ENCODE results near the gene GNG12. TPM values are rescaled to one million over a fixed set of nuclear protein-coding genes. Genes with fewer than 3 reads are reported as not detected.

The GNG12 gene
- total RNA-seq, 5 donors from 2014 or later (not counting 1 experiment from before 2014, with no cell fraction given) = 0.26 to 0.44 (median 0.35) TPM; not detected in 2

DNA sequence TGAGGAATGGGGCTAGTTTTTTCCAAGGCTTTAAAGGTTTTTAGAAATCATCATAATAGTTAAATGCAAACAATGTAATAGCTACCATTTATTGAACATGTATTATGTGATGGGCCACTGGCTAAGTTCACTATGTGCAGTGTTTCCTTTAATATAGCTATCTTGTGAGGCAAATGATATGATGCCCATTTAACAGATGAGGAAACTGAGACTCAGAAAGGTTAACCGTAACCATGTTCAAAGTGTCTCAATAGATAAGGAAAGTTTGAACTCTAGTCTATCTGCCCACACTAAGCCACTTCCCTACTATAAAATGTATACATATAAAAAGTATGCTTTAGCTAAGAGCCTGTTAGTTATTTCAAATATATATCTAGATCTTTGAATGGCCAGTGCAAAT lies 64.8 kb downstream of the GNG12 start:
- Mint-ChIP-seq H3K27ac (no peak overlapping the region), H3K4me1 (peaks cover 6 to 10% (median 6%) of the 10 kb centered on the region in 3 donors), H3K27me3 (peaks cover 34 to 43% of the 10 kb centered on the region in 2 donors), H3K9me3 (no peaks in the 10 kb centered on the region), H3K4me3 (no peak overlapping the region), H3K36me3 (no peaks in the 10 kb centered on the region)
- POLR2A ChIA-PET = no interaction called here
- Histone ChIP-seq H3K27me3 (replicated peaks in 1 of 2; ENCODE audit: control insufficient read depth in 2 of 2, extremely low read depth in 1 of 2, insufficient read depth in 2 of 2, low read length in 1 of 2) (peaks cover 2 to 14% of the 10 kb centered on the region in 2 experiments), H3K36me3 (ENCODE audit: control insufficient read depth in 2 of 2, extremely low read depth in 1 of 2, insufficient read depth in 1 of 2, low read length in 1 of 2) (no peaks in the 10 kb centered on the region), H3K9me3 (no peaks in the 10 kb centered on the region), H3K4me1 (ENCODE audit: control insufficient read depth in 1 of 2, extremely low read depth in 1 of 2, insufficient read depth in 2 of 2, low read length in 2 of 2) (peaks cover 2 to 9% of the 10 kb centered on the region in 2 experiments), H3K27ac (ENCODE audit: low read length) (no peak overlapping the region), H3K4me3 (ENCODE audit: control insufficient read depth in 1 of 2, extremely low read depth in 1 of 2, low read length in 1 of 2) (no peak overlapping the region)
- WGBS (ENCODE audit: insufficient coverage) = no CpG with 5 or more reads among the region's 1 CpG
- CTCF ChIA-PET = interaction anchor here (0.7 to 2.8 kb wide), 6 partner anchors 8 to 230 kb away, joined by 3 to 9 read pairs (median 4); no protein-coding TSS in a partner anchor
- no peak for DNase-seq
- no peak for ATAC-seq (replicated peaks in 1 of 4)

DNA sequence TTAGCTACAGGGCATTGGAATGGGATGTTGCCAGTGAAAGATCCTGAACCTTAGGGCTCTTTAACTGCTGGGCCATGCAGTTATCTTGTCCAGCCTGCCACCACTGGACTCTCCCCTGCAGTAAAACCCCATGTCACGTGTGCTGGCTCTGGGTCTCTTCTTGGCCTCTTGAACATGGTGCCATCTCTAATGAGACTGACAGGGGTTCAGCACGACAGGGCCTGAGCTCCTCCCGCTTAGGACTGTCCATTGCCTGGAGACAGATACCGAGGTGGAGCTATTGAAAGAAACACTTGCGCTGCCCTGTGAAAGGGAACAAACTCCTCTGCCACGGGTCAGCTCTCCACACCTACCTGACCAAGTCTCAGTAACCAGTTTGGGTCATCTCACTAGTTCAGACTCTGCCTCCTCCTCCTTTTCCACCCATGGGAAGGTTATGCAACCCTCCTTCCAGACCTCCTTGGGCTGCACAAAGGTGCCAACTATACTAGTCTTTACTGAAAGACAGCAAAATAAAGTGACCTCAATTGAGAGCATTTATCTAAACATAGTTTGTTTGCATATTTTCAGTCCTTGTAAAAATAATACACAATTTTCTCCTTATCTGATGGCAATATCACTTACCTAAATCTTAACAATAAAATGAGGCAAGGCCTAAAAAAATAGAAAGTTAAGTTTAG lies 66.0 kb downstream of the GNG12 start:
- Mint-ChIP-seq H3K4me3 (no peak overlapping the region), H3K36me3 (no peaks in the 10 kb centered on the region), H3K27me3 (peaks cover 30 to 47% of the 10 kb centered on the region in 2 donors), H3K4me1 (peaks cover 6 to 10% (median 6%) of the 10 kb centered on the region in 3 donors), H3K27ac (no peak overlapping the region), H3K9me3 (no peaks in the 10 kb centered on the region)
- H3K36me3 ChIP-seq (ENCODE audit: control insufficient read depth in 2 of 2, extremely low read depth in 1 of 2, insufficient read depth in 1 of 2, low read length in 1 of 2) = no peaks in the 10 kb centered on the region
- no peak overlapping the region for H3K4me3 ChIP-seq (ENCODE audit: control insufficient read depth in 1 of 2, extremely low read depth in 1 of 2, low read length in 1 of 2)
- no peak for DNase-seq
- WGBS (ENCODE audit: insufficient coverage) = 93% methylated on average over 5 of the region's 6 CpGs
- H3K9me3 ChIP-seq = no peaks in the 10 kb centered on the region
- ATAC-seq (replicated peaks in 1 of 4) = no peak
- peaks cover 2 to 9% of the 10 kb centered on the region in 2 experiments for H3K4me1 ChIP-seq (ENCODE audit: control insufficient read depth in 1 of 2, extremely low read depth in 1 of 2, insufficient read depth in 2 of 2, low read length in 2 of 2)
- ChIA-PET POLR2A (interaction anchor here in 1 of 2 donors (0.6 kb wide), 1 partner anchor 119 kb away, joined by 3 read pairs; no protein-coding TSS in a partner anchor), CTCF (interaction anchor here (0.6 to 2.8 kb wide), 13 partner anchors 9 to 1455 kb away, joined by 3 to 10 read pairs (median 3); partner anchors contain the start of gene GADD45A (in 1 of the 2))
- peaks cover 2 to 14% of the 10 kb centered on the region in 2 experiments for H3K27me3 ChIP-seq (replicated peaks in 1 of 2; ENCODE audit: control insufficient read depth in 2 of 2, extremely low read depth in 1 of 2, insufficient read depth in 2 of 2, low read length in 1 of 2)
- no peak overlapping the region for H3K27ac ChIP-seq (ENCODE audit: low read length)

GRCh38 chr1:67766141-67766978 lies 66.9 kb downstream of the GNG12 start:
- H3K9me3 Mint-ChIP-seq = no peaks in the 10 kb centered on the region
- DNase-seq (peak in 23 of 35 experiments; percentile 4 to 58 (median 17)), ATAC-seq (replicated peaks in 1 of 4) (peak in 3 of 4 experiments; percentile 49 to 65 (median 50))
- Histone ChIP-seq H3K4me1 (ENCODE audit: control insufficient read depth in 1 of 2, extremely low read depth in 1 of 2, insufficient read depth in 2 of 2, low read length in 2 of 2) (peaks cover 2 to 9% of the 10 kb centered on the region in 2 experiments), H3K36me3 (ENCODE audit: control insufficient read depth in 2 of 2, extremely low read depth in 1 of 2, insufficient read depth in 1 of 2, low read length in 1 of 2) (no peaks in the 10 kb centered on the region), H3K4me3 (ENCODE audit: control insufficient read depth in 1 of 2, extremely low read depth in 1 of 2, low read length in 1 of 2) (peak overlapping the region; percentile 7 to 60), H3K9me3 (no peaks in the 10 kb centered on the region), H3K27ac (ENCODE audit: low read length) (no peak overlapping the region), H3K27me3 (replicated peaks in 1 of 2; ENCODE audit: control insufficient read depth in 2 of 2, extremely low read depth in 1 of 2, insufficient read depth in 2 of 2, low read length in 1 of 2) (peaks cover 2 to 14% of the 10 kb centered on the region in 2 experiments)
- WGBS (ENCODE audit: insufficient coverage) = 27% methylated on average over 7 of the region's 17 CpGs
- no peak overlapping the region for H3K27ac Mint-ChIP-seq
- peaks cover 34 to 49% of the 10 kb centered on the region in 2 donors for H3K27me3 Mint-ChIP-seq
- peaks cover 6 to 10% (median 6%) of the 10 kb centered on the region in 3 donors for H3K4me1 Mint-ChIP-seq
- CTCF ChIA-PET = interaction anchor here (0.6 to 2.8 kb wide), 35 partner anchors 7 to 973 kb away, joined by 3 to 10 read pairs (median 4); partner anchors contain the start of gene GADD45A (in 1 of the 2)
- POLR2A ChIA-PET = interaction anchor here (0.7 kb wide), 2 partner anchors 188 to 610 kb away, joined by 3 to 7 read pairs; no protein-coding TSS in a partner anchor
- no peaks in the 10 kb centered on the region for H3K36me3 Mint-ChIP-seq
- peak overlapping the region; percentile 23 to 61 (median 57) for H3K4me3 Mint-ChIP-seq

DNA sequence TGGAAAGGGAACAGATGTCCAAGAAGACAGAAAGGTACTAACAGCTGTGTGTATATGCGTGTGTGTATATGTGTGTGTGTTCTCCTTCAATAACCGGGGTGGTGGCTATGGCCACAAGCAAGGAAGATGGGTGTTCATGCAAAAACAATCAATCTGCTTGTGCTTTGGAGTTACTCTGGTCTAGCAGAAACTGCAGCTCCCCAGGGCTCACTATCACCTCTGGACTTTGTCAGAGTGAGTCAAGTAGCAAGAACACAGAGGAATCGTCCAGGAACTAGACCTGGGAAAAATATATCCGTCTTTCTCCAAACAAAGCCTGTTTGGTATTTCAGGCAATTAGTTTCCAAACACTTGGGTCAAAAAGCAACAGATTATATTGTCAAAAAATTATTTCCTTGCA lies 68.6 kb downstream of the GNG12 start:
- Histone ChIP-seq H3K9me3 (no peaks in the 10 kb centered on the region), H3K36me3 (ENCODE audit: control insufficient read depth in 2 of 2, extremely low read depth in 1 of 2, insufficient read depth in 1 of 2, low read length in 1 of 2) (no peaks in the 10 kb centered on the region), H3K27me3 (replicated peaks in 1 of 2; ENCODE audit: control insufficient read depth in 2 of 2, extremely low read depth in 1 of 2, insufficient read depth in 2 of 2, low read length in 1 of 2) (peaks cover 2 to 11% of the 10 kb centered on the region in 2 experiments), H3K4me3 (ENCODE audit: control insufficient read depth in 1 of 2, extremely low read depth in 1 of 2, low read length in 1 of 2) (no peak overlapping the region), H3K4me1 (ENCODE audit: control insufficient read depth in 1 of 2, extremely low read depth in 1 of 2, insufficient read depth in 2 of 2, low read length in 2 of 2) (peaks cover 2 to 9% of the 10 kb centered on the region in 2 experiments), H3K27ac (ENCODE audit: low read length) (no peak overlapping the region)
- DNase-seq (no peak), ATAC-seq (replicated peaks in 1 of 4) (no peak)
- no peaks in the 10 kb centered on the region for H3K9me3 Mint-ChIP-seq
- peaks cover 6 to 10% (median 6%) of the 10 kb centered on the region in 3 donors for H3K4me1 Mint-ChIP-seq
- no peak overlapping the region for H3K27ac Mint-ChIP-seq
- peaks cover 31 to 41% of the 10 kb centered on the region in 2 donors for H3K27me3 Mint-ChIP-seq
- 100% methylated on average over 1 of the region's 4 CpGs for WGBS (ENCODE audit: insufficient coverage)
- no peaks in the 10 kb centered on the region for H3K36me3 Mint-ChIP-seq
- H3K4me3 Mint-ChIP-seq = no peak overlapping the region
- ChIA-PET CTCF (interaction anchor here (0.5 to 2.3 kb wide), 7 partner anchors 9 to 203 kb away, joined by 3 to 8 read pairs (median 4); no protein-coding TSS in a partner anchor), POLR2A (no interaction called here)

DNA sequence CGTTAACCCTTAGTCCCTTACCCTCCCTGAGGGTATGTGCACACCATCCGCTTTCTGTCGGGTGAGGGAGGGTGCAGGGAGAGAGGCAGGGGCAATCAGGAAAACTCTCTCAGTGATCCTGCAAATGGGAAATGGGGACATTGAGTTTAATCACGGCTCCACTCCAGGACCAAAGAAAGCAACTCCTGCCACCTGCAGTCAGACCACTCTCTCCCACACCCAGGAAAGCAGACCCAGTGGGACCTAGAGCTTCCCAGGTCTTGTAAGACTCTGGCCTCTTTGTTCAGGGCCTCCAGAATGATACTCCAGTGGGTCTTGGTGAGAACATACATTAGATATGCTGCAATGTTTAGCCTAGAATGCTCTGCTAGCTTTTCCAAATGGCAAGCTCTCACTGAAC lies 71.5 kb downstream of the GNG12 start:
- ATAC-seq (replicated peaks in 1 of 4) (no peak), DNase-seq (no peak)
- no CpG with 5 or more reads among the region's 4 CpGs for WGBS (ENCODE audit: insufficient coverage)
- Histone ChIP-seq H3K36me3 (ENCODE audit: control insufficient read depth in 2 of 2, extremely low read depth in 1 of 2, insufficient read depth in 1 of 2, low read length in 1 of 2) (no peaks in the 10 kb centered on the region), H3K27me3 (replicated peaks in 1 of 2; ENCODE audit: control insufficient read depth in 2 of 2, extremely low read depth in 1 of 2, insufficient read depth in 2 of 2, low read length in 1 of 2) (peaks cover 2 to 6% of the 10 kb centered on the region in 2 experiments), H3K27ac (ENCODE audit: low read length) (no peak overlapping the region), H3K9me3 (no peaks in the 10 kb centered on the region), H3K4me3 (ENCODE audit: control insufficient read depth in 1 of 2, extremely low read depth in 1 of 2, low read length in 1 of 2) (no peak overlapping the region), H3K4me1 (ENCODE audit: control insufficient read depth in 1 of 2, extremely low read depth in 1 of 2, insufficient read depth in 2 of 2, low read length in 2 of 2) (peaks cover 2 to 8% of the 10 kb centered on the region in 2 experiments)
- peaks cover 6 to 10% (median 6%) of the 10 kb centered on the region in 3 donors for H3K4me1 Mint-ChIP-seq
- no peaks in the 10 kb centered on the region for H3K36me3 Mint-ChIP-seq
- H3K9me3 Mint-ChIP-seq = no peaks in the 10 kb centered on the region
- CTCF ChIA-PET = interaction anchor here (0.5 to 6.1 kb wide), 8 partner anchors 9 to 543 kb away, joined by 3 to 73 read pairs (median 7); no protein-coding TSS in a partner anchor
- H3K27ac Mint-ChIP-seq = no peak overlapping the region
- no peak overlapping the region for H3K4me3 Mint-ChIP-seq
- POLR2A ChIA-PET = no interaction called here
- peaks cover 20 to 28% of the 10 kb centered on the region in 2 donors for H3K27me3 Mint-ChIP-seq

DNA sequence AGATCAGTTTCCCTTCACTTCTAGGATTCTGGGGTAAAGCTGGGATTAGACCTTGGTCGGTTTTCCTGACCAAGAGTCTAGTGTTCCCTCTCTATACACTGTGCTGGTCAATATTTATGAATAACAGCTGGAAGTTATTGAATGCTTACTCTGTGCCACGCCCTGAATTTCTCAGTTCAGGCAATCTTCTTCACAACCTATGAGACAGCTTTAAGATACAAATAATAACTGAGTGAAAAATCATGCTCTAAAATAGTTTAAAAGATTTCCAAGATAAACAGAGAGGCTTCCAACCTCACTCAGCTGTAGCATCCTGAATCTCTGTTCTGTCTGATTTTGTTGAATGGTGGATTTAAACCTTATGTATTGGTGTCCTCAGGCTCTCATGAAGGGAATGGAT lies 72.2 kb downstream of the GNG12 start:
- Histone ChIP-seq H3K36me3 (ENCODE audit: control insufficient read depth in 2 of 2, extremely low read depth in 1 of 2, insufficient read depth in 1 of 2, low read length in 1 of 2) (no peaks in the 10 kb centered on the region), H3K27me3 (replicated peaks in 1 of 2; ENCODE audit: control insufficient read depth in 2 of 2, extremely low read depth in 1 of 2, insufficient read depth in 2 of 2, low read length in 1 of 2) (peaks cover 0 to 2% of the 10 kb centered on the region in 2 experiments), H3K27ac (ENCODE audit: low read length) (no peak overlapping the region), H3K4me1 (ENCODE audit: control insufficient read depth in 1 of 2, extremely low read depth in 1 of 2, insufficient read depth in 2 of 2, low read length in 2 of 2) (peaks cover 0 to 2% of the 10 kb centered on the region in 2 experiments), H3K9me3 (no peaks in the 10 kb centered on the region), H3K4me3 (ENCODE audit: control insufficient read depth in 1 of 2, extremely low read depth in 1 of 2, low read length in 1 of 2) (no peak overlapping the region)
- ChIA-PET CTCF (interaction anchor here (0.6 to 6.1 kb wide), 22 partner anchors 7 to 232 kb away, joined by 3 to 73 read pairs (median 7); no protein-coding TSS in a partner anchor), POLR2A (no interaction called here)
- Mint-ChIP-seq H3K27me3 (peaks cover 20 to 23% of the 10 kb centered on the region in 2 donors), H3K4me3 (no peak overlapping the region), H3K4me1 (peaks cover 1 to 4% (median 2%) of the 10 kb centered on the region in 3 donors), H3K27ac (no peak overlapping the region), H3K36me3 (no peaks in the 10 kb centered on the region), H3K9me3 (no peaks in the 10 kb centered on the region)
- WGBS (ENCODE audit: insufficient coverage) = no CpG with 5 or more reads among the region's 2 CpGs
- ATAC-seq (replicated peaks in 1 of 4) (no peak), DNase-seq (no peak)
